ENCODE results near the gene BMPR1A.
"Not testable (repeated sequence)": the region's sequence is repeated elsewhere in the genome, so short reads cannot be mapped to it uniquely, and the experiment has no call there.

The BMPR1A gene

GRCh38 chr10:86936661-86937501, 180.5 kb downstream of the BMPR1A start:
- no peak overlapping the region for H3K4me3 ChIP-seq (ENCODE audit: low read depth, low read length)
- TF ChIP-seq, protein P1, sequence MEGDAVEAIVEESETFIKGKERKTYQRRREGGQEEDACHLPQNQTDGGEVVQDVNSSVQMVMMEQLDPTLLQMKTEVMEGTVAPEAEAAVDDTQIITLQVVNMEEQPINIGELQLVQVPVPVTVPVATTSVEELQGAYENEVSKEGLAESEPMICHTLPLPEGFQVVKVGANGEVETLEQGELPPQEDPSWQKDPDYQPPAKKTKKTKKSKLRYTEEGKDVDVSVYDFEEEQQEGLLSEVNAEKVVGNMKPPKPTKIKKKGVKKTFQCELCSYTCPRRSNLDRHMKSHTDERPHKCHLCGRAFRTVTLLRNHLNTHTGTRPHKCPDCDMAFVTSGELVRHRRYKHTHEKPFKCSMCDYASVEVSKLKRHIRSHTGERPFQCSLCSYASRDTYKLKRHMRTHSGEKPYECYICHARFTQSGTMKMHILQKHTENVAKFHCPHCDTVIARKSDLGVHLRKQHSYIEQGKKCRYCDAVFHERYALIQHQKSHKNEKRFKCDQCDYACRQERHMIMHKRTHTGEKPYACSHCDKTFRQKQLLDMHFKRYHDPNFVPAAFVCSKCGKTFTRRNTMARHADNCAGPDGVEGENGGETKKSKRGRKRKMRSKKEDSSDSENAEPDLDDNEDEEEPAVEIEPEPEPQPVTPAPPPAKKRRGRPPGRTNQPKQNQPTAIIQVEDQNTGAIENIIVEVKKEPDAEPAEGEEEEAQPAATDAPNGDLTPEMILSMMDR (IDR thresholded peaks at IDR 0.05; ENCODE audit: borderline replicate concordance, insufficient read depth, low read depth, low read length), result no peak

DNA sequence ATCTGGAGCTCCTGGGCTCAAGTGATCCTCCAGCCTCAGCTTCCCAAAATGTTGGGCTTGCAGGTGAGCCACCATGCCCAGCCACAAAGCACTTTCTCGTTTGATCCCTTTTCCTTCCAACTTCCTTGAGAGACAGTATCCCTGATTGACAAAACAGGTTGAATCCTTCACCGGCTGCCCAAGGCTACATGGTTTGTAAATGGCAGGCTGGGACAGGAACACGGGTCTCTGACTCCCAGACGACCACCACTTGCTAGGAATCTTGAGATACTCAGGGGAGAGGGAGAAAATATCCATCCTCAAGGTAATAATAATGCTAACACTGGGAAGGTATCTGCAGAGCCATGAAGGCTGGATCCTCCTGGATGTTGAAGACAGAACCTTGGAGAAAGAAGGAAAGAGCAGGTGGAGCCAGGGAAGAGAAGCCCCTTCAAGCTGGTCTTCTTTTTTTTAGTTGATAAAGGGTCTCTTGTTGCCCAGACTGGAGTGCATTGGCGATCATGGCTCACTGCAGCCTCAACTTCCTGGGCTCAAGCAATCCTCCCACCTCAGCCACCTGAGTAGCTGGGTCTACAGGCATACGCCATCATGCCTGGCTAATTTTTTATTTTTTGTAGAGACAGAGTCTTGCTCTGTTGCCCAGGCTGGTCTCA, 181.2 kb downstream of the BMPR1A start:
- TF ChIP-seq, protein P1 (IDR thresholded peaks at IDR 0.05; ENCODE audit: borderline replicate concordance, insufficient read depth, low read depth, low read length), result no peak
- no peak overlapping the region for H3K4me3 ChIP-seq (ENCODE audit: low read depth, low read length)

DNA sequence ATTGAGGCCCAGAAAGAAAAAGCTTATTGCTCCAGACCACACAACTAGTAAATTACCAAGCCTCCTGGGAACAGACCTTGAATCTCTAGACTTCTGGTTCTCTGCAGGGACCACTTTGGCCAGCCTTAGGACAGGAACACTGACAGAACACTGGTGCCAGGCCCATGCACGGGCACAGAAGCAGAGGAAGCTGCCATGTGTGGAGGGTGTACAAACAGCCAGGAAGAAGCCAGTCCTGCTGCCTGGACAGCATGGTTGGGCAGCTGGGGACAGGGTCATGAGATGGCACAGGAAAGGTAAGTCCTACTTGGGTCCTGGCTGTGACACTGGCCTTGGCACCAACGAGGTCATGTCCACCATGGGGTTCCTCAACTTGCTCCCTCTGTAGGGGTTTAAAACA, 181.8 kb downstream of the BMPR1A start:
- TF ChIP-seq, protein P1 (IDR thresholded peaks at IDR 0.05; ENCODE audit: borderline replicate concordance, insufficient read depth, low read depth, low read length), result no peak
- no peak overlapping the region for H3K4me3 ChIP-seq (ENCODE audit: low read depth, low read length)

DNA sequence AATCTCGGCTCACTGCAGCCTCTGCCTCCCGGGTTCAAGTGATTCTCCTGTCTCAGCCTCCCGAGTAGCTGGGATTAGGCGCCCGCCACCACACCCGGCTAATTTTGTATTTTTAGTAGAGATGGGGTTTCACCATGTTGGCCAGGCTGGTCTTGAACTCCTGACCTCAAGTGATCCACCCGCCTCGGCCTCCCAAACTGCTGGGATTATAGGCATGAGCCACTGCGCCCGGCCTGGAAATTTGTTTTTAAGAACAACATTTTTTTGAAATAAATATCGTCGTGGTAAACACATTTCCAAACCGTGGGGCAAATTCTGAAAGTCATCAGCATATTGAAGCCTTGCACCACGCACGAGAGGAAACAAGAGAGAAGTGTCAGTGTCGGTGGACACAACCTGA, 183.7 kb downstream of the BMPR1A start:
- not testable (repeated sequence) for H3K4me3 ChIP-seq (ENCODE audit: low read depth, low read length)

DNA sequence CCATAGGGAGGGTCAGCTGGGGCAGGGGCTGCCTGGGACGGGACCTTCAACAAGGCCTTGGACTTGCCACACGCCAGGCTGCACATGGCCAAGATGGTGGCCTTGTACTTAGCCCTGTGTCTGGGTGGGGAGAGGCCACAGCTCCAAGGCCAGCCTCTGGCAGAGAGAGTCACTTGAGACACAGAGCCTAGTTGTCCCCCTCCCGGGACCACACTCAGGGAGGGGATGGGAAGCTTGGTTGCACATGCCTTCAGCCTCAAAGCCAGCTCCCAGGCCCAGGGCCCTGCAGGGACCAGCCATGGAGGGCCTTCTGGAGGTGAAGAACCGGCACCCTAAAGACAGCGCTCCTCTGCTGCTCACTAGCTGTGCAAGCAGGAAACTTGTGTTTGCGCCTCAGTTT, 184.3 kb downstream of the BMPR1A start:
- H3K4me3 ChIP-seq (ENCODE audit: low read depth, low read length), result no peak overlapping the region

GRCh38 chr10:86941426-86941825, 185.0 kb downstream of the BMPR1A start:
- TF ChIP-seq, protein P1 (IDR thresholded peaks at IDR 0.05; ENCODE audit: borderline replicate concordance, insufficient read depth, low read depth, low read length), result no peak
- no peak overlapping the region for H3K4me3 ChIP-seq (ENCODE audit: low read depth, low read length)

More for the DNA sequence above, 184.3 kb downstream of the BMPR1A start:
- TF ChIP-seq, protein P1 (IDR thresholded peaks at IDR 0.05; ENCODE audit: borderline replicate concordance, insufficient read depth, low read depth, low read length), result no peak

GRCh38 chr10:86941991-86942421, 185.6 kb downstream of the BMPR1A start:
- TF ChIP-seq, protein P1 (IDR thresholded peaks at IDR 0.05; ENCODE audit: borderline replicate concordance, insufficient read depth, low read depth, low read length), result no peak
- no peak overlapping the region for H3K4me3 ChIP-seq (ENCODE audit: low read depth, low read length)
